K562 (cell line): Measurements from ENCODE around the gene ECSIT. TPM values are rescaled to one million over a fixed set of nuclear protein-coding genes. Genes with fewer than 3 reads are reported as not detected.
A peak's percentile ranks its signal among the peaks of the same experiment; 100 is the strongest.

Source experiments
- HCFC1 ChIP-seq: IDR thresholded peaks from 2 replicates; pipeline ENCODE4 v1.6.1; 2012; ENCODE audit warnings: low read depth, low read length, improper control_type of control experiment
- HLTF ChIP-seq: fragments of 450-650 bp; IDR thresholded peaks from 2 replicates; pipeline ENCODE4 v1.6.1; 2016
- NRF1 ChIP-seq, 2 experiments: fragments of 450-650 bp; IDR thresholded peaks in 1 of 2; conservative IDR thresholded peaks in 1 of 2; 2 replicates each; pipeline ENCODE4 v1.6.1; 2014; ENCODE audit warnings: mild to moderate bottlenecking in 2 of 2
- PHF20 ChIP-seq: fragments of 450-650 bp; IDR thresholded peaks from 2 replicates; pipeline ENCODE4 v1.6.1; 2018; ENCODE audit not compliant: partially characterized antibody
- SIN3A ChIP-seq, 2 experiments: fragments of 150-350 bp in 1 of 2; IDR thresholded peaks; 2 replicates each; pipeline ENCODE4 v1.6.1; 2011 to 2016; ENCODE audit warnings: borderline replicate concordance in 2 of 2, low read depth in 2 of 2, low read length in 2 of 2, mild to moderate bottlenecking in 2 of 2, moderate library complexity in 2 of 2; ENCODE audit not compliant: control insufficient read depth in 1 of 2
- XRCC4 ChIP-seq: IDR thresholded peaks from one replicate; pipeline ENCODE4 v1.6.1; 2011; ENCODE audit not compliant: insufficient read depth, insufficient read length; ENCODE audit errors: extremely low read depth
- ZBTB1 ChIP-seq: sonication (generic); formaldehyde crosslinking; IDR thresholded peaks from 2 replicates; pipeline ENCODE4 v1.8.1; 2023; ENCODE audit warnings: missing genetic modification reagents, low read depth, mild to moderate bottlenecking, borderline replicate concordance
- ZNF217 ChIP-seq: sonication (generic); formaldehyde crosslinking; IDR thresholded peaks from 2 replicates; pipeline ENCODE4 v1.8.0; 2022; ENCODE audit warnings: mild to moderate bottlenecking, missing genetic modification reagents
- ZNF324 ChIP-seq: fragments of 250-450 bp; sonication (Bioruptor Pico); IDR thresholded peaks from 2 replicates; pipeline ENCODE4 v1.4.0; 2020; ENCODE audit warnings: mild to moderate bottlenecking
- ZNF699 ChIP-seq: fragments of 250-450 bp; sonication (Bioruptor Pico); IDR thresholded peaks from 2 replicates; pipeline ENCODE4 v1.8.0; 2021; ENCODE audit warnings: mild to moderate bottlenecking, moderate library complexity; ENCODE audit not compliant: insufficient replicate concordance
- ZNF740 ChIP-seq, 3 experiments: fragments of 200-800 bp in 1 of 3; sonication (Bioruptor generic) in 1 of 3; sonication (generic) in 1 of 3; formaldehyde crosslinking in 1 of 3; IDR thresholded peaks; 2 replicates each; pipeline versions ENCODE4 v1.6.1 to v1.8.0; 2016 to 2022; ENCODE audit warnings: mild to moderate bottlenecking in 2 of 3, missing compliant biosample characterization in 2 of 3, missing genetic modification characterization in 2 of 3, missing genetic modification reagents in 1 of 3
- ZNF830 ChIP-seq: fragments of 250-450 bp; sonication (Bioruptor Pico); IDR thresholded peaks from 2 replicates; pipeline ENCODE4 v1.5.0; 2021; ENCODE audit warnings: mild to moderate bottlenecking
- polyA plus RNA-seq, 8 experiments: library from polyadenylated mRNA; depleted of rRNA in 4 of 8; stranded (reverse) in 5 of 8; unstranded in 3 of 8; fragments of >200 nt; fragmentation: Nextera tagmentation in 2 of 8; fragmentation: Illumina TruSeq in 1 of 8; extraction: Ambion mirVana in 2 of 8; extraction: Trizol in 1 of 8; gene quantifications; 2 replicates each; pipeline versions ENCODE4 v1.2.1 to v1.2.3, GENCODE V29; 2011 to 2014; ENCODE audit warnings: inconsistent platforms in 1 of 8, missing spikeins in 1 of 8
- total RNA-seq, 7 experiments: library from RNA; depleted of rRNA in 6 of 7; stranded (reverse); fragments of >200 nt in 6 of 7; fragmentation: Illumina TruSeq in 2 of 7; extraction: Trizol in 2 of 7; gene quantifications; 2 replicates each; pipeline versions ENCODE4 v1.2.1 to v1.2.3, GENCODE V29; 2011 to 2021; ENCODE audit warnings: low replicate concordance in 1 of 7

ECSIT gene
- total and polyA plus RNA-seq, 9 of the 15 experiments (the other 6 are each of a cell fraction or from before 2014, with no cell fraction given): 1.1 to 82.5 (median 43.9) TPM

GRCh38 chr19:11479898-11480714 is 48.8 kb downstream of the ECSIT start (continued):
- TF ChIP-seq ZNF324 (CRISPR knock-in tag): no peak
- TF ChIP-seq NRF1 (conservative IDR thresholded peaks at IDR 0.05 in 1 of 2, IDR thresholded peaks at IDR 0.05 in 1 of 2): no peak
- no peak for TF ChIP-seq ZBTB1 (CRISPR knock-in tag)
- TF ChIP-seq HLTF: no peak
- TF ChIP-seq PHF20: no peak
- TF ChIP-seq HCFC1: no peak
- no peak for TF ChIP-seq XRCC4
- no peak for TF ChIP-seq ZNF830
- peak; percentile 90 for TF ChIP-seq ZNF740 (CRISPR knock-in tag; IDR thresholded peaks at IDR 0.05)
- peak in 1 of 2 experiments; percentile 57; a peak in 1 of 4 replicates for TF ChIP-seq ZNF740 (tag; IDR thresholded peaks at IDR 0.05)
- TF ChIP-seq ZNF699 (CRISPR knock-in tag): no peak
- TF ChIP-seq SIN3A (IDR thresholded peaks at IDR 0.05; ENCODE audit: borderline replicate concordance in 2 of 2, control insufficient read depth in 1 of 2, low read depth in 2 of 2, low read length in 2 of 2): no peak
- TF ChIP-seq ZNF217 (CRISPR knock-in tag): no peak
